Measurements from ENCODE around the gene NOP14.

DNA sequence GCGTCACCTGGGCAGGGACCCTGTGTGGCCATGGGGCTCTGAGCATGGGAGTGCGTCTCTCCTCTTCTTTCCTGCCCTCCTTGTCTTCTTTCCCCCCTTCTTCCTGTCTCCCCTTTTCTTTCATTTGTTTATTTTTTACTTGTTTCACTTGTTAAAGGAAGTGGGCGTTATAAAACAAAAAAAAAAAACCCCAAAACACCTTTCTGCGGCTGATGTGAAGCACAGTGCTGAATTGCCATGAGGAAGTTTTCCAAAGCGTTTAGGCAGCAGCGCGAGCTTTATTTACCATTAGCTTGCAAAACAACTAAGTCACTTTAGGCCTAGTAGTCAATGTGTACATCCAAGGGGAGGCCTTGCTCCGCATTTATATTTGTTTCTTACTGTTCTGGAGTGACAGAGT is 57.0 kb downstream of the NOP14 start:
- TF ChIP-seq, protein P1, sequence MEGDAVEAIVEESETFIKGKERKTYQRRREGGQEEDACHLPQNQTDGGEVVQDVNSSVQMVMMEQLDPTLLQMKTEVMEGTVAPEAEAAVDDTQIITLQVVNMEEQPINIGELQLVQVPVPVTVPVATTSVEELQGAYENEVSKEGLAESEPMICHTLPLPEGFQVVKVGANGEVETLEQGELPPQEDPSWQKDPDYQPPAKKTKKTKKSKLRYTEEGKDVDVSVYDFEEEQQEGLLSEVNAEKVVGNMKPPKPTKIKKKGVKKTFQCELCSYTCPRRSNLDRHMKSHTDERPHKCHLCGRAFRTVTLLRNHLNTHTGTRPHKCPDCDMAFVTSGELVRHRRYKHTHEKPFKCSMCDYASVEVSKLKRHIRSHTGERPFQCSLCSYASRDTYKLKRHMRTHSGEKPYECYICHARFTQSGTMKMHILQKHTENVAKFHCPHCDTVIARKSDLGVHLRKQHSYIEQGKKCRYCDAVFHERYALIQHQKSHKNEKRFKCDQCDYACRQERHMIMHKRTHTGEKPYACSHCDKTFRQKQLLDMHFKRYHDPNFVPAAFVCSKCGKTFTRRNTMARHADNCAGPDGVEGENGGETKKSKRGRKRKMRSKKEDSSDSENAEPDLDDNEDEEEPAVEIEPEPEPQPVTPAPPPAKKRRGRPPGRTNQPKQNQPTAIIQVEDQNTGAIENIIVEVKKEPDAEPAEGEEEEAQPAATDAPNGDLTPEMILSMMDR (IDR thresholded peaks at IDR 0.05) = no peak
- no peak for TF ChIP-seq POLR2A (IDR thresholded peaks at IDR 0.05)

Measured in heart left ventricle (tissue), 13 donors.